A549 (cell line): ENCODE data around the gene TNNI3K. TPM values are rescaled to one million over a fixed set of nuclear protein-coding genes. Genes with fewer than 3 reads are reported as not detected.

ENCODE experiments used
- ATAC-seq, 2 experiments: fragments of 200-7000 bp in 1 of 2; fragments of >200 bp in 1 of 2; cut with Nextera tagmentation in 1 of 2; cut with Tn5 transposase in 1 of 2; 3 replicates each; pipeline versions ENCODE4 v1.8.0 to v1.9.1; 2018 to 2020; ENCODE audit warnings: mild to moderate bottlenecking in 1 of 2, moderate library complexity in 1 of 2
- CTCF ChIA-PET: fragments of 300-600 bp; sonication (Branson Sonifier 250); formaldehyde crosslinking; extraction: SDS; loops from one replicate; lab custom pipeline; 2021; ENCODE audit warnings: antibody characterized with exemption, inconsistent platforms; lab: Yijun Ruan, JAX
- POLR2A ChIA-PET: fragments of 350-600 bp; formaldehyde crosslinking; extraction: SDS; loops from one replicate; lab custom pipeline; 2021; ENCODE audit warnings: antibody characterized with exemption, inconsistent platforms; lab: Yijun Ruan, JAX
- DNase-seq, 2 experiments: peaks; one replicate each; pipeline versions ENCODE4 v3.0.0 to v3.0.0-alpha.2; 2011 to 2016; ENCODE audit warnings: low read depth in 1 of 2, low spot score in 1 of 2
- FAIRE-seq: peaks from 2 replicates; lab custom pipeline; 2011; peaks lifted over from hg19 to GRCh38; lab: Jason Lieb, UNC
- H3K27ac ChIP-seq, 2 experiments: fragments of >200 bp; sonication (Bioruptor Twin); formaldehyde crosslinking; 3 replicates each; pipeline ENCODE4 v1.5.1; 2016 to 2017
- H3K4me1 ChIP-seq: fragments of >200 bp; sonication (Bioruptor Twin); formaldehyde crosslinking; 3 replicates; pipeline ENCODE4 v1.6.1; 2016
- H3K4me2 ChIP-seq: fragments of >200 bp; sonication (Bioruptor Twin); formaldehyde crosslinking; 3 replicates; pipeline ENCODE4 v1.6.1; 2016
- H3K4me3 ChIP-seq: fragments of >200 bp; sonication (Bioruptor Twin); formaldehyde crosslinking; 3 replicates; pipeline ENCODE4 v1.5.1; 2016
- H3K9me3 ChIP-seq: fragments of >200 bp; sonication (Bioruptor Twin); formaldehyde crosslinking; 3 replicates; pipeline ENCODE4 v1.6.1; 2016
- ATOH8 ChIP-seq: fragments of 250-450 bp; sonication (Bioruptor Pico); IDR thresholded peaks from 2 replicates; pipeline ENCODE4 v1.5.0; 2020; ENCODE audit warnings: low read depth, mild to moderate bottlenecking, moderate library complexity
- BHLHE40 ChIP-seq: IDR thresholded peaks from 2 replicates; pipeline ENCODE4 v1.6.1; 2012; ENCODE audit warnings: low read depth, low read length, inconsistent platforms
- CHD2 ChIP-seq: fragments of 150-350 bp; IDR thresholded peaks from 2 replicates; pipeline ENCODE4 v1.6.1; 2014; ENCODE audit warnings: low read length; ENCODE audit not compliant: partially characterized antibody
- CHD4 ChIP-seq: fragments of 200-600 bp; sonication (generic); IDR thresholded peaks from 2 replicates; pipeline ENCODE4 v1.6.1; 2016; ENCODE audit warnings: antibody characterized with exemption, mild to moderate bottlenecking, borderline replicate concordance
- E2F6 ChIP-seq: IDR thresholded peaks from 2 replicates; pipeline ENCODE4 v1.6.1; 2012; ENCODE audit warnings: low read depth, borderline replicate concordance
- ESRRA ChIP-seq: fragments of 150-350 bp; IDR thresholded peaks from 2 replicates; pipeline ENCODE4 v1.6.1; 2014; ENCODE audit warnings: mild to moderate bottlenecking, low read length, borderline replicate concordance
- FOSL2 ChIP-seq, 2 experiments: fragments of 450-650 bp in 1 of 2; fragments of >200 bp in 1 of 2; sonication (Bioruptor Twin) in 1 of 2; formaldehyde crosslinking; IDR thresholded peaks; 2 replicates each; pipeline versions ENCODE4 v1.5.0 to v1.6.1; 2016 to 2020; ENCODE audit warnings: mild to moderate bottlenecking in 1 of 2, moderate library complexity in 1 of 2
- GATA3 ChIP-seq: IDR thresholded peaks from 2 replicates; pipeline ENCODE4 v1.6.1; 2012; ENCODE audit warnings: borderline replicate concordance
- HOXB5 ChIP-seq: fragments of 250-450 bp; sonication (Bioruptor Pico); IDR thresholded peaks from 2 replicates; pipeline ENCODE4 v1.5.0; 2020; ENCODE audit warnings: mild to moderate bottlenecking, moderate library complexity
- JUNB ChIP-seq: fragments of >200 bp; sonication (Bioruptor Twin); formaldehyde crosslinking; IDR thresholded peaks from 2 replicates; pipeline ENCODE4 v1.6.1; 2016
- KDM1A ChIP-seq: fragments of 200-600 bp; sonication (generic); IDR thresholded peaks from 2 replicates; pipeline ENCODE4 v1.6.1; 2016; ENCODE audit warnings: low read depth, mild to moderate bottlenecking
- MAFK ChIP-seq: fragments of 450-650 bp; IDR thresholded peaks from 2 replicates; pipeline ENCODE4 v1.6.1; 2014; ENCODE audit not compliant: partially characterized antibody
- MAZ ChIP-seq: fragments of 150-350 bp; IDR thresholded peaks from 2 replicates; pipeline ENCODE4 v1.6.1; 2014; ENCODE audit warnings: antibody characterized with exemption, low read depth, low read length, borderline replicate concordance
- MYC ChIP-seq: IDR thresholded peaks from 2 replicates; pipeline ENCODE4 v1.6.1; 2012; ENCODE audit warnings: mild to moderate bottlenecking, inconsistent platforms, low read length, improper control_type of control experiment, borderline replicate concordance
- PBX3 ChIP-seq: IDR thresholded peaks from 2 replicates; pipeline ENCODE4 v1.6.1; 2012
- PHF8 ChIP-seq: fragments of 200-600 bp; sonication (generic); IDR thresholded peaks from 2 replicates; pipeline ENCODE4 v1.6.1; 2016; ENCODE audit warnings: low read depth, mild to moderate bottlenecking, antibody characterized with exemption, moderate library complexity, borderline replicate concordance
- RCOR1 ChIP-seq: fragments of 150-350 bp; IDR thresholded peaks from 2 replicates; pipeline ENCODE4 v1.6.1; 2014; ENCODE audit warnings: antibody characterized with exemption, low read length, low read depth
- RNF2 ChIP-seq: fragments of 200-600 bp; sonication (generic); IDR thresholded peaks from 2 replicates; pipeline ENCODE4 v1.6.1; 2016; ENCODE audit warnings: low read depth, mild to moderate bottlenecking, antibody characterized with exemption, moderate library complexity, borderline replicate concordance
- ZFP36 ChIP-seq: fragments of 450-650 bp; IDR thresholded peaks from 2 replicates; pipeline ENCODE4 v1.6.1; 2014; ENCODE audit warnings: borderline replicate concordance; ENCODE audit not compliant: partially characterized antibody
- ZNF302 ChIP-seq: fragments of 250-450 bp; sonication (Bioruptor Pico); IDR thresholded peaks from 2 replicates; pipeline ENCODE4 v1.9.0; 2021; ENCODE audit warnings: inconsistent platforms, mild to moderate bottlenecking, moderate library complexity
- ZSCAN20 ChIP-seq: fragments of 250-450 bp; sonication (Bioruptor Pico); IDR thresholded peaks from 2 replicates; pipeline ENCODE4 v1.8.0; 2022; ENCODE audit warnings: mild to moderate bottlenecking, moderate library complexity
- WGBS: methylation state at CpG from one replicate; pipeline ENCODE4 v1.1.6; 2017; ENCODE audit errors: missing lambda C conversion rate; 5-methylcytosine and 5-hydroxymethylcytosine counted together
- polyA plus RNA-seq, 4 experiments: library from polyadenylated mRNA; depleted of rRNA in 3 of 4; stranded (reverse); fragments of >200 nt; fragmentation: RNase III in 1 of 4; extraction: RNeasy Plus Mini Kit Qiagen cat#74134 plus additional on column Dnase treatment in 1 of 4; gene quantifications; 2 replicates in 3 of 4; 3 replicates in 1 of 4; pipeline ENCODE4 v1.2.3, GENCODE V29; 2011 to 2017

Gene TNNI3K
- polyA plus RNA-seq, 2 of the 4 experiments (the other 2 are of a cell fraction): 0.67 TPM; not detected in 1

GRCh38 chr1:74375376-74375775 lies 140.2 kb downstream of the TNNI3K start:
- CTCF ChIA-PET: no interaction called here
- POLR2A ChIA-PET: no interaction called here
- H3K4me1 ChIP-seq: no peaks in the 10 kb centered on the region
- no peak for FAIRE-seq
- no peaks in the 10 kb centered on the region for H3K9me3 ChIP-seq
- no peak overlapping the region for H3K4me2 ChIP-seq
- no peak for ATAC-seq
- no peak overlapping the region for H3K4me3 ChIP-seq
- no peak overlapping the region for H3K27ac ChIP-seq
- no peak for DNase-seq
- TF ChIP-seq GATA3: no peak
- no peak for TF ChIP-seq ZNF302 (CRISPR knock-in tag)
- TF ChIP-seq FOSL2 (IDR thresholded peaks at IDR 0.05): no peak
- no peak for TF ChIP-seq FOSL2 (CRISPR knock-in tag; IDR thresholded peaks at IDR 0.05)
- TF ChIP-seq RCOR1: no peak
- no peak for TF ChIP-seq PBX3
- no peak for TF ChIP-seq CHD4
- no peak for TF ChIP-seq ESRRA
- TF ChIP-seq E2F6: no peak
- no peak for TF ChIP-seq HOXB5 (CRISPR knock-in tag)
- TF ChIP-seq MAZ: no peak
- no peak for TF ChIP-seq ATOH8 (CRISPR knock-in tag)
- TF ChIP-seq PHF8: no peak
- no peak for TF ChIP-seq ZFP36
- no peak for TF ChIP-seq ZSCAN20 (CRISPR knock-in tag)
- TF ChIP-seq RNF2: no peak
- no peak for TF ChIP-seq MAFK
- no peak for TF ChIP-seq BHLHE40
- TF ChIP-seq JUNB: no peak
- TF ChIP-seq KDM1A: no peak

GRCh38 chr1:74380252-74380651 lies 145.1 kb downstream of the TNNI3K start:
- FAIRE-seq (no peak), ATAC-seq (no peak), DNase-seq (no peak)
- Histone ChIP-seq H3K9me3 (no peaks in the 10 kb centered on the region), H3K4me2 (no peak overlapping the region), H3K27ac (no peak overlapping the region), H3K4me1 (no peaks in the 10 kb centered on the region), H3K4me3 (no peak overlapping the region)
- ChIA-PET CTCF (no interaction called here), POLR2A (no interaction called here)
- 60% methylated on average over 9 of the region's 9 CpGs for WGBS
- no peak for TF ChIP-seq MAFK
- no peak for TF ChIP-seq CHD2
- TF ChIP-seq JUNB: no peak

GRCh38 chr1:74388855-74389254 lies 153.7 kb downstream of the TNNI3K start:
- H3K4me2 ChIP-seq: no peak overlapping the region
- ATAC-seq (no peak), DNase-seq (no peak), FAIRE-seq (no peak)
- TF ChIP-seq MAZ: no peak
- TF ChIP-seq MYC: no peak
- H3K27ac ChIP-seq: no peak overlapping the region
- 44% methylated on average over 2 of the region's 2 CpGs for WGBS
- H3K4me1 ChIP-seq: no peaks in the 10 kb centered on the region
- ChIA-PET POLR2A (no interaction called here), CTCF (no interaction called here)
- H3K4me3 ChIP-seq: no peak overlapping the region
- H3K9me3 ChIP-seq: no peaks in the 10 kb centered on the region
